Panc1 (cell line): ENCODE results near the gene TRIM44. TPM values are rescaled to one million over a fixed set of nuclear protein-coding genes. Genes with fewer than 3 reads are reported as not detected.

ENCODE experiments used
- ATAC-seq: fragments of 200-7000 bp; cut with Tn5 transposase; 2 replicates; pipeline ENCODE4 v1.9.1; 2020; ENCODE audit warnings: mild to moderate bottlenecking, moderate library complexity
- BruUV-seq: library from RNA; stranded (reverse); fragments of 400-500 nt; replicated peaks from 2 replicates; lab custom pipeline; 2021; lab: Mats Ljungman, UMichigan
- CTCF ChIA-PET: fragments of 300-600 bp; sonication (Branson Sonifier 250); formaldehyde crosslinking; loops from one replicate; lab custom pipeline; 2022; ENCODE audit warnings: antibody characterized with exemption; lab: Charles Lee
- POLR2A ChIA-PET: fragments of 300-600 bp; sonication (Branson Sonifier 250); formaldehyde crosslinking; loops from one replicate; lab custom pipeline; 2022; ENCODE audit warnings: antibody characterized with exemption; lab: Charles Lee
- DNase-seq: peaks from one replicate; pipeline ENCODE4 v3.0.0-alpha.2; 2010; ENCODE audit warnings: low read depth, low spot score
- H3K27ac ChIP-seq: 2 replicates; pipeline ENCODE4 v1.5.1; 2011; ENCODE audit warnings: mild to moderate bottlenecking, low read length, inconsistent platforms
- H3K27me3 ChIP-seq: fragments of 200-500 bp; sonication (Bioruptor generic); 2 replicates; pipeline ENCODE4 v1.6.0; 2014; ENCODE audit warnings: low read length, inconsistent platforms; ENCODE audit not compliant: control insufficient read depth, insufficient read depth
- H3K36me3 ChIP-seq: fragments of 200-500 bp; sonication (Bioruptor generic); 2 replicates; pipeline ENCODE4 v1.5.1; 2014; ENCODE audit warnings: inconsistent platforms, mild to moderate bottlenecking, low read length, moderate library complexity; ENCODE audit not compliant: control insufficient read depth, insufficient read depth
- H3K4me1 ChIP-seq: 2 replicates; pipeline ENCODE4 v1.5.1; 2011; ENCODE audit warnings: inconsistent platforms, mild to moderate bottlenecking, low read length, moderate library complexity; ENCODE audit not compliant: control insufficient read depth, insufficient read depth
- H3K4me3 ChIP-seq, 2 experiments: 2 replicates each; pipeline ENCODE4 v1.5.1; 2011 to 2012; ENCODE audit warnings: low read depth in 2 of 2, low read length in 2 of 2, mild to moderate bottlenecking in 2 of 2, inconsistent platforms in 1 of 2, moderate library complexity in 1 of 2
- H3K9me3 ChIP-seq: fragments of 200-500 bp; sonication (Bioruptor generic); 2 replicates; pipeline ENCODE4 v1.5.1; 2014; ENCODE audit warnings: low read depth, mild to moderate bottlenecking, inconsistent platforms, low read length, moderate library complexity; ENCODE audit not compliant: control insufficient read depth, insufficient read depth
- CTCF ChIP-seq: fragments of 450-650 bp; IDR thresholded peaks from 2 replicates; pipeline ENCODE4 v1.5.1; 2017; ENCODE audit warnings: mild to moderate bottlenecking
- POLR2AphosphoS5 ChIP-seq: IDR thresholded peaks from 2 replicates; pipeline ENCODE4 v1.6.1; 2012; ENCODE audit warnings: mild to moderate bottlenecking, low read depth, low read length, moderate library complexity
- REST ChIP-seq, 2 experiments: IDR thresholded peaks; 2 replicates each; pipeline ENCODE4 v1.6.1; 2011 to 2012; ENCODE audit warnings: low read depth in 2 of 2, control low read depth in 1 of 2, low read length in 1 of 2, mild to moderate bottlenecking in 1 of 2, moderate library complexity in 1 of 2; ENCODE audit not compliant: insufficient read depth in 1 of 2
- SIN3A ChIP-seq: IDR thresholded peaks from 2 replicates; pipeline ENCODE4 v1.6.1; 2012; ENCODE audit warnings: low read depth, mild to moderate bottlenecking, low read length, moderate library complexity, borderline replicate concordance; ENCODE audit not compliant: insufficient read depth
- TCF7L2 ChIP-seq: IDR thresholded peaks from 2 replicates; pipeline ENCODE4 v1.6.1; 2011; ENCODE audit warnings: mild to moderate bottlenecking, low read depth, low read length, inconsistent platforms
- in situ Hi-C: cut with HindIII; loops from 2 replicates; pipeline ENCODE4 v1.10.0; 2016; ENCODE audit warnings: low sequenced_read_pairs, low pct_unique_long_range_greater_than_20kb
- intact Hi-C: fragments of 100-400 bp; cut with micrococcal nuclease; formaldehyde crosslinking; loops from one replicate; pipeline ENCODE4 v1.10.0; 2022; ENCODE audit not compliant: unreplicated experiment
- total RNA-seq: library from RNA; stranded (reverse); gene quantifications from one replicate; pipeline ENCODE4 v1.2.1, GENCODE V29; 2021; ENCODE audit not compliant: unreplicated experiment

Gene TRIM44
- total RNA-seq, 1 experiment from 2014 or later = 80.3 TPM

DNA sequence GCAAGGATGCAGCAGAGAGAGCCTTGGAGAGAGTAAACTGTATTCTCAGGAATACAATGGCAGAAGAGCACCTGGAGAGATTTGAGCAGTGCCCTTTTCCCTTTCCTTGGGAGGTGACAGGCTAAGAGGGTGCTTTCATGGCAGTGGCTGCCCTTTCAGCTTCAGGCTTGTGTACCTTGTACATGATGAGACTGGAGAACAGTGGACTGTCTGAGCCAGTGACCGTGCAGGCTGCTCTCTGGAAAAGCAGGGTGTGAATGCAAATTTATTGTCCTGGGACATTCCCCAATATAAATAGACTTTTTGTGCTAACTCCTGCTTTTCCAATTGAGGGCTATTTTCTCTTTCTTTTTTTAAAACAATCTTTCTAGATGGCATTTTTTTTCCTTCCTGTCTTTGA lies 99.3 kb downstream of the TRIM44 start:
- Histone ChIP-seq H3K9me3 (no peaks in the 10 kb centered on the region), H3K4me3 (no peak overlapping the region), H3K27me3 (no peaks in the 10 kb centered on the region), H3K27ac (no peak overlapping the region), H3K4me1 (no peaks in the 10 kb centered on the region), H3K36me3 (no peaks in the 10 kb centered on the region)
- in situ Hi-C loops = no loop called here
- intact Hi-C loops = no loop called here
- CTCF ChIA-PET = no interaction called here
- ATAC-seq = no peak
- POLR2A ChIA-PET = no interaction called here
- no TSS peak for BruUV-seq
- DNase-seq = no peak
- no peak for TF ChIP-seq TCF7L2
- TF ChIP-seq REST (IDR thresholded peaks at IDR 0.05; ENCODE audit: insufficient read depth in 1 of 2, low read depth in 2 of 2, low read length in 1 of 2) = no peak
- TF ChIP-seq SIN3A = no peak
- no peak for TF ChIP-seq CTCF
- TF ChIP-seq POLR2AphosphoS5 = no peak

- ChIA-PET CTCF (no interaction called here), POLR2A (no interaction called here)
- Histone ChIP-seq H3K36me3 (no peaks in the 10 kb centered on the region), H3K27ac (no peak overlapping the region), H3K9me3 (no peaks in the 10 kb centered on the region), H3K4me3 (no peak overlapping the region), H3K27me3 (no peaks in the 10 kb centered on the region), H3K4me1 (no peaks in the 10 kb centered on the region)
- in situ Hi-C loops (no loop called here), intact Hi-C loops (no loop called here)
- BruUV-seq = no TSS peak
- no peak for ATAC-seq
- TF ChIP-seq TCF7L2 (no peak), POLR2AphosphoS5 (no peak), REST (IDR thresholded peaks at IDR 0.05; ENCODE audit: insufficient read depth in 1 of 2, low read depth in 2 of 2, low read length in 1 of 2) (no peak), SIN3A (no peak), CTCF (no peak)
- DNase-seq = no peak
Measured at GRCh38 chr11:35763301-35763700, 100.7 kb downstream of the TRIM44 start.
